ENCODE measurements around the gene MBL2.

GRCh38 chr10:52801947-52802346, 29.4 kb upstream of the MBL2 start:
- TF ChIP-seq GATA3 (IDR thresholded peaks at IDR 0.05; ENCODE audit: low read depth, low read length) (no peak), GATA2 (IDR thresholded peaks at IDR 0.05; ENCODE audit: low read depth, low read length) (no peak)
